NCI-H2081 treated with DMSO at 0.1 percent for 48 hours (cell line): Measurements from ENCODE around the gene PGAM2.

Source experiments
- DNase-seq: peaks from one replicate; lab custom pipeline; 2025; lab: John Stamatoyannopoulos, UW

The PGAM2 gene

GRCh38 chr7:44083796-44084195 lies 18.4 kb upstream of the PGAM2 start:
- no peak for DNase-seq

GRCh38 chr7:44082541-44083207 lies 17.3 kb upstream of the PGAM2 start:
- peak; percentile 98 for DNase-seq

GRCh38 chr7:44081266-44081748 lies 15.9 kb upstream of the PGAM2 start:
- no peak for DNase-seq

GRCh38 chr7:44080686-44081265 lies 15.4 kb upstream of the PGAM2 start:
- no peak for DNase-seq

- DNase-seq: no peak
These were observed 14.8 kb upstream of the PGAM2 start for GRCh38 chr7:44080118-44080517.

- no peak for DNase-seq
These were observed 14.1 kb upstream of the PGAM2 start for GRCh38 chr7:44079331-44080021.

GRCh38 chr7:44078521-44078920 lies 13.2 kb upstream of the PGAM2 start:
- no peak for DNase-seq

- no peak for DNase-seq
These were observed 12.3 kb upstream of the PGAM2 start for GRCh38 chr7:44077681-44078091.

GRCh38 chr7:44077061-44077460 lies 11.7 kb upstream of the PGAM2 start:
- no peak for DNase-seq

GRCh38 chr7:44076101-44076895 lies 10.9 kb upstream of the PGAM2 start:
- no peak for DNase-seq

GRCh38 chr7:44075296-44076075 lies 10.1 kb upstream of the PGAM2 start:
- no peak for DNase-seq

GRCh38 chr7:44074349-44074695 lies 9.0 kb upstream of the PGAM2 start:
- no peak for DNase-seq

GRCh38 chr7:44073664-44074348 lies 8.4 kb upstream of the PGAM2 start:
- no peak for DNase-seq

GRCh38 chr7:44072364-44073231 lies 7.2 kb upstream of the PGAM2 start:
- DNase-seq: peak; percentile 32

GRCh38 chr7:44071726-44072363 lies 6.5 kb upstream of the PGAM2 start:
- DNase-seq: no peak

- no peak for DNase-seq
These were observed 2.7 kb upstream of the PGAM2 start for GRCh38 chr7:44068054-44068453.

- DNase-seq: no peak
These were observed 1.9 kb upstream of the PGAM2 start for GRCh38 chr7:44067064-44067951.

- DNase-seq: no peak
These were observed 1.2 kb upstream of the PGAM2 start for GRCh38 chr7:44066494-44067063.
